Keratinocyte (primary cell): ENCODE results near the gene METTL26.

ENCODE experiments used
- CTCF ChIP-seq, 3 experiments: IDR thresholded peaks in 1 of 3; conservative IDR thresholded peaks in 1 of 3; optimal IDR thresholded peaks in 1 of 3; 2 replicates in 2 of 3; 3 replicates in 1 of 3; pipeline versions ENCODE3 to v1.5.1; 2011; ENCODE audit warnings: low read length in 3 of 3, mild to moderate bottlenecking in 3 of 3, moderate library complexity in 2 of 3, control low read depth in 1 of 3, inconsistent platforms in 1 of 3; ENCODE audit not compliant: insufficient read depth in 2 of 3; ENCODE audit errors: extremely low read depth in 1 of 3
- EZH2 ChIP-seq: IDR thresholded peaks from one replicate; pipeline ENCODE4 v1.6.1; 2012; ENCODE audit warnings: inconsistent platforms, mild to moderate bottlenecking, low read length, moderate library complexity

GRCh38 chr16:638836-639235, 2.7 kb upstream of the METTL26 start:
- no peak for TF ChIP-seq CTCF (optimal IDR thresholded peaks at IDR 0.05 in 1 of 3, IDR thresholded peaks at IDR 0.05 in 1 of 3, conservative IDR thresholded peaks at IDR 0.05 in 1 of 3; ENCODE audit: extremely low read depth in 1 of 3, insufficient read depth in 2 of 3, low read length in 3 of 3)
- TF ChIP-seq EZH2, result no peak
